ENCODE results near the gene DLGAP4.

DLGAP4 gene

GRCh38 chr20:36574366-36575135 lies 268.4 kb downstream of the DLGAP4 start:
- TF ChIP-seq CTCF (IDR thresholded peaks at IDR 0.05; ENCODE audit: low read depth, low read length) = no peak
- in situ Hi-C loops (cut with HindIII; ENCODE audit: low sequenced_read_pairs) = no loop called here
- peak; percentile 17 for DNase-seq (ENCODE audit: low read depth, low spot score)
- H3K4me3 ChIP-seq (ENCODE audit: low read depth, low read length) = peak overlapping the region; percentile 77

GRCh38 chr20:36576081-36576445 lies 269.9 kb downstream of the DLGAP4 start:
- no peak overlapping the region for H3K4me3 ChIP-seq (ENCODE audit: low read depth, low read length)
- in situ Hi-C loops (cut with HindIII; ENCODE audit: low sequenced_read_pairs) = no loop called here
- no peak for DNase-seq (ENCODE audit: low read depth, low spot score)
- no peak for TF ChIP-seq CTCF (IDR thresholded peaks at IDR 0.05; ENCODE audit: low read depth, low read length)

Data from astrocyte of the spinal cord (primary cell).